Measurements from ENCODE around the gene XYLT2.

The XYLT2 gene

GRCh38 chr17:50365649-50366393 lies 19.9 kb downstream of the XYLT2 start:
- DNase-seq, result no peak

- no peak for DNase-seq
Observed at GRCh38 chr17:50367401-50367800, 21.5 kb downstream of the XYLT2 start.

- DNase-seq, result no peak
Observed at GRCh38 chr17:50370052-50370451, 24.1 kb downstream of the XYLT2 start.

GRCh38 chr17:50371526-50371925 lies 25.6 kb downstream of the XYLT2 start:
- no peak for DNase-seq

- DNase-seq, result no peak
Observed at GRCh38 chr17:50372222-50372757, 26.4 kb downstream of the XYLT2 start.

- peak; percentile 90 for DNase-seq
Observed at GRCh38 chr17:50372758-50373556, 27.0 kb downstream of the XYLT2 start, which contains the start of the genes EME1 and MRPL27. Gene EME1 (plus strand): TSS chr17:50373229. CDS start chr17:50375209, 1,980 bp downstream. Gene MRPL27 (minus strand): TSS chr17:50373184. CDS start chr17:50373170, 14 bp downstream.

GRCh38 chr17:50373705-50374104 lies 27.8 kb downstream of the XYLT2 start:
- no peak for DNase-seq

- no peak for DNase-seq
Observed at GRCh38 chr17:50375858-50376538, 30.1 kb downstream of the XYLT2 start.

- DNase-seq, result no peak
Observed at GRCh38 chr17:50379351-50380132, 33.6 kb downstream of the XYLT2 start.

GRCh38 chr17:50380369-50381259 lies 34.7 kb downstream of the XYLT2 start:
- DNase-seq, result peak; percentile 3

GRCh38 chr17:50381260-50381815 lies 35.4 kb downstream of the XYLT2 start:
- no peak for DNase-seq

- DNase-seq, result no peak
Observed at GRCh38 chr17:50381920-50382319, 36.0 kb downstream of the XYLT2 start.

- no peak for DNase-seq
Observed at GRCh38 chr17:50382931-50383330, 37.0 kb downstream of the XYLT2 start.

- no peak for DNase-seq
Observed at GRCh38 chr17:50386510-50386909, 40.6 kb downstream of the XYLT2 start.

- no peak for DNase-seq
Observed at GRCh38 chr17:50388728-50389127, 42.8 kb downstream of the XYLT2 start.

- no peak for DNase-seq
Observed at GRCh38 chr17:50389534-50389933, 43.6 kb downstream of the XYLT2 start.

- no peak for DNase-seq
Observed at GRCh38 chr17:50392621-50393020, 46.7 kb downstream of the XYLT2 start.

- DNase-seq, result no peak
Observed at GRCh38 chr17:50393700-50394099, 47.8 kb downstream of the XYLT2 start.

GRCh38 chr17:50394711-50395110 lies 48.8 kb downstream of the XYLT2 start:
- DNase-seq, result no peak

- peak; percentile 49 for DNase-seq
Observed at GRCh38 chr17:50396261-50397110, 50.6 kb downstream of the XYLT2 start.
